ENCODE data around the gene CCDC7. TPM values are rescaled to one million over a fixed set of nuclear protein-coding genes. Genes with fewer than 3 reads are reported as not detected.

Gene CCDC7
- total and polyA plus RNA-seq, 10 of the 15 experiments (the other 5 are each of a cell fraction or from before 2014, with no cell fraction given): 1.8 to 5.6 (median 3.4) TPM

- intact Hi-C loops (cut with micrococcal nuclease; ENCODE audit: unreplicated experiment) (no loop called here), in situ Hi-C loops (cut with MboI) (no loop called here)
- no peak for TF ChIP-seq MYC (IDR thresholded peaks at IDR 0.05; ENCODE audit: insufficient read depth, insufficient read length, insufficient replicate concordance, low read length, severe bottlenecking)
- TF ChIP-seq TAF1 (IDR thresholded peaks at IDR 0.05; ENCODE audit: borderline replicate concordance, low read depth, low read length): no peak
- no peak for TF ChIP-seq GABPA (IDR thresholded peaks at IDR 0.05; ENCODE audit: low read depth)
- TF ChIP-seq SMAD5 (IDR thresholded peaks at IDR 0.05; ENCODE audit: low read depth): no peak
- no peak overlapping the region for H3K9ac ChIP-seq (ENCODE audit: control insufficient read depth, insufficient read depth, low read length)
- FAIRE-seq (no peak), DNase-seq (ENCODE audit: low read depth, low spot score) (no peak), ATAC-seq (no peak)
- ChIA-PET CTCF (no interaction called here), POLR2A (no interaction called here), RAD21 (ENCODE audit: unreplicated experiment) (no interaction called here), SMC1A (ENCODE audit: uncharacterized antibody, unreplicated experiment) (no interaction called here)
- H3K36me3 ChIP-seq (ENCODE audit: control insufficient read depth in 2 of 2, insufficient read depth in 2 of 2, low read length in 1 of 2): no peaks in the 10 kb centered on the region
- H3K27ac ChIP-seq (ENCODE audit: control insufficient read depth, insufficient read depth): no peak overlapping the region
- H3K27me3 ChIP-seq (replicated peaks in 1 of 2; ENCODE audit: control insufficient read depth in 2 of 2, insufficient read depth in 2 of 2, low read length in 1 of 2): no peaks in the 10 kb centered on the region
- no peaks in the 10 kb centered on the region for H4K20me1 ChIP-seq (ENCODE audit: control insufficient read depth, insufficient read depth)
- H3K4me3 ChIP-seq: no peak overlapping the region
- no peak overlapping the region for H3K4me2 ChIP-seq (ENCODE audit: control insufficient read depth, insufficient read depth)
- BruUV-seq (replicated peaks): no TSS peak
- no peaks in the 10 kb centered on the region for H3K4me1 ChIP-seq (ENCODE audit: control insufficient read depth, insufficient read depth, low read length)
- H3K9me3 ChIP-seq (replicated peaks; ENCODE audit: control insufficient read depth, insufficient read depth, low read length): no peaks in the 10 kb centered on the region
- H3K79me2 ChIP-seq (ENCODE audit: control insufficient read depth, insufficient read depth, low read length): no peaks in the 10 kb centered on the region
- no peak overlapping the region for H2AFZ ChIP-seq (ENCODE audit: control insufficient read depth, low read depth, low read length)
Measured at GRCh38 chr10:32577448-32577847, 131.5 kb downstream of the CCDC7 start.

GRCh38 chr10:32582946-32583345 lies 137.0 kb downstream of the CCDC7 start:
- no peak for ATAC-seq
- FAIRE-seq: no peak

More at GRCh38 chr10:32582946-32583345, 137.0 kb downstream of the CCDC7 start:
- Histone ChIP-seq H3K27ac (ENCODE audit: control insufficient read depth, insufficient read depth) (no peak overlapping the region), H3K9ac (ENCODE audit: control insufficient read depth, insufficient read depth, low read length) (no peak overlapping the region), H2AFZ (ENCODE audit: control insufficient read depth, low read depth, low read length) (no peak overlapping the region), H3K27me3 (replicated peaks in 1 of 2; ENCODE audit: control insufficient read depth in 2 of 2, insufficient read depth in 2 of 2, low read length in 1 of 2) (no peaks in the 10 kb centered on the region), H3K9me3 (replicated peaks; ENCODE audit: control insufficient read depth, insufficient read depth, low read length) (no peaks in the 10 kb centered on the region), H3K4me3 (no peak overlapping the region), H3K79me2 (ENCODE audit: control insufficient read depth, insufficient read depth, low read length) (no peaks in the 10 kb centered on the region), H3K36me3 (ENCODE audit: control insufficient read depth in 2 of 2, insufficient read depth in 2 of 2, low read length in 1 of 2) (no peaks in the 10 kb centered on the region), H4K20me1 (ENCODE audit: control insufficient read depth, insufficient read depth) (no peaks in the 10 kb centered on the region), H3K4me1 (ENCODE audit: control insufficient read depth, insufficient read depth, low read length) (no peaks in the 10 kb centered on the region), H3K4me2 (ENCODE audit: control insufficient read depth, insufficient read depth) (no peak overlapping the region)
- no TSS peak for BruUV-seq (replicated peaks)
- ChIA-PET RAD21 (ENCODE audit: unreplicated experiment) (no interaction called here), CTCF (no interaction called here), POLR2A (no interaction called here), SMC1A (ENCODE audit: uncharacterized antibody, unreplicated experiment) (interaction anchor here (1.4 kb wide), 1 partner anchor 8 kb away, joined by 4 read pairs; no protein-coding TSS in a partner anchor)
- TF ChIP-seq, protein P1, sequence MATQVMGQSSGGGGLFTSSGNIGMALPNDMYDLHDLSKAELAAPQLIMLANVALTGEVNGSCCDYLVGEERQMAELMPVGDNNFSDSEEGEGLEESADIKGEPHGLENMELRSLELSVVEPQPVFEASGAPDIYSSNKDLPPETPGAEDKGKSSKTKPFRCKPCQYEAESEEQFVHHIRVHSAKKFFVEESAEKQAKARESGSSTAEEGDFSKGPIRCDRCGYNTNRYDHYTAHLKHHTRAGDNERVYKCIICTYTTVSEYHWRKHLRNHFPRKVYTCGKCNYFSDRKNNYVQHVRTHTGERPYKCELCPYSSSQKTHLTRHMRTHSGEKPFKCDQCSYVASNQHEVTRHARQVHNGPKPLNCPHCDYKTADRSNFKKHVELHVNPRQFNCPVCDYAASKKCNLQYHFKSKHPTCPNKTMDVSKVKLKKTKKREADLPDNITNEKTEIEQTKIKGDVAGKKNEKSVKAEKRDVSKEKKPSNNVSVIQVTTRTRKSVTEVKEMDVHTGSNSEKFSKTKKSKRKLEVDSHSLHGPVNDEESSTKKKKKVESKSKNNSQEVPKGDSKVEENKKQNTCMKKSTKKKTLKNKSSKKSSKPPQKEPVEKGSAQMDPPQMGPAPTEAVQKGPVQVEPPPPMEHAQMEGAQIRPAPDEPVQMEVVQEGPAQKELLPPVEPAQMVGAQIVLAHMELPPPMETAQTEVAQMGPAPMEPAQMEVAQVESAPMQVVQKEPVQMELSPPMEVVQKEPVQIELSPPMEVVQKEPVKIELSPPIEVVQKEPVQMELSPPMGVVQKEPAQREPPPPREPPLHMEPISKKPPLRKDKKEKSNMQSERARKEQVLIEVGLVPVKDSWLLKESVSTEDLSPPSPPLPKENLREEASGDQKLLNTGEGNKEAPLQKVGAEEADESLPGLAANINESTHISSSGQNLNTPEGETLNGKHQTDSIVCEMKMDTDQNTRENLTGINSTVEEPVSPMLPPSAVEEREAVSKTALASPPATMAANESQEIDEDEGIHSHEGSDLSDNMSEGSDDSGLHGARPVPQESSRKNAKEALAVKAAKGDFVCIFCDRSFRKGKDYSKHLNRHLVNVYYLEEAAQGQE (IDR thresholded peaks at IDR 0.05; ENCODE audit: low read depth, low read length): no peak
- TF ChIP-seq SMC3 (IDR thresholded peaks at IDR 0.05; ENCODE audit: borderline replicate concordance, low read length) (no peak), PAX5 (IDR thresholded peaks at IDR 0.05; ENCODE audit: borderline replicate concordance, low read depth, low read length) (no peak), ATF3 (IDR thresholded peaks at IDR 0.05; ENCODE audit: borderline replicate concordance, extremely low read depth, low read depth, low read length) (no peak)
- intact Hi-C loops (cut with micrococcal nuclease; ENCODE audit: unreplicated experiment) (no loop called here), in situ Hi-C loops (cut with MboI) (no loop called here)
- WGBS (ENCODE audit: insufficient coverage, insufficient replicate concordance, low lambda C conversion rate, missing lambda C conversion rate): 0% methylated on average over 2 of the region's 2 CpGs
- DNase-seq (ENCODE audit: low read depth, low spot score): no peak
